BE2C (cell line): ENCODE data around the gene KRT17.
A peak's percentile ranks its signal among the peaks of the same experiment; 100 is the strongest.
"Not testable (repeated sequence)": the region's sequence is repeated elsewhere in the genome, so short reads cannot be mapped to it uniquely, and the experiment has no call there.

Experiments used
- DNase-seq: peaks from one replicate; pipeline ENCODE4 v3.0.0-alpha.2; 2020
- H3K27me3 ChIP-seq: fragments of 250-450 bp; sonication (Bioruptor Pico); 2 replicates; pipeline ENCODE4 v1.5.1; 2020; ENCODE audit warnings: mild to moderate bottlenecking
- H3K36me3 ChIP-seq: fragments of 250-450 bp; sonication (Bioruptor Pico); 2 replicates; pipeline ENCODE4 v1.5.1; 2020; ENCODE audit warnings: mild to moderate bottlenecking
- H3K4me1 ChIP-seq: fragments of 250-450 bp; sonication (Bioruptor Pico); 2 replicates; pipeline ENCODE4 v1.5.1; 2020
- H3K4me3 ChIP-seq: 2 replicates; pipeline ENCODE4 v1.5.1; 2011; ENCODE audit warnings: low read depth, low read length
- H3K9me3 ChIP-seq: fragments of 250-450 bp; sonication (Bioruptor Pico); 2 replicates; pipeline ENCODE4 v1.5.1; 2020
- CTCF ChIP-seq: IDR thresholded peaks from 2 replicates; pipeline ENCODE4 v1.5.1; 2012; ENCODE audit warnings: mild to moderate bottlenecking, low read depth, low read length

The KRT17 gene

DNA sequence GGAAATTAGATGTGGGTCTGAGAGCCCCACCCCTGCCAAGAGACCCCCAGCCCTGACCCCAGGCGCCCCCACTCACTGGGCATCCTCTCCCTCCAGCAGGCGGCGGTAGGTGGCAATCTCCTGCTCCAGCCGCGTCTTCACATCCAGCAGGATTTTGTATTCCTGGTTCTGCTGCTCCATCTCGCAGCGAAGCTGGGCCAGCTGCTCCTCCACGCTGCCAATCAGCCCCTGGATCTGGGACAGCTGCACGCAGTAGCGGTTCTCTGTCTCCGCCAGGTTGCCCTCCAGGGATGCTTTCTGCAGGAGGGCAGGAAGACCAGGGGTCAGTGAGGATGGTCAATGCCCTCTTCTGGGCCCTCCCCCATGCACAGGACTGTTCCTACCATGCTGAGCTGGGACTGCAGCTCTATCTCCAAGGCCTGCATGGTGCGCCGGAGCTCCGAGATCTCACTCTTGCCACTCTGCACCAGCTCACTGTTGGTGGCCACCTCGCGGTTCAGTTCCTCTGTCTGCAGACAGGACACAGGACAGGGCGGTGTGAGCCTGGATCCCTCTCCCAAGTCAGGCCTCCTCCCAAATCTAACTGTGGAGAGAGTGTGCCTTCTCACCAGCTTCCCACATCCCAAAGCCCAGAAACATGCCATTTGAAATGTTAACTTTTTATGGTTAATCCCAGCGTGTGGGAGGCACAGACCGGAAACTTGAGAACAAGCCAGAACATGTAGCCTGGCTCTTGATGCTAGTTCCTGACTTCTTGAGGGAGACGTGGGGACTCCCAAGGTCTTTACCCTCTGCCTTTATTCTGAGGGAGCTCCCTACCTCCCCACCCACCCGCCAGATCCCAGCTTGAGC lies 3.6 kb downstream of the KRT17 start:
- no peaks in the 10 kb centered on the region for H3K27me3 ChIP-seq
- peak; percentile 37 for DNase-seq

DNA sequence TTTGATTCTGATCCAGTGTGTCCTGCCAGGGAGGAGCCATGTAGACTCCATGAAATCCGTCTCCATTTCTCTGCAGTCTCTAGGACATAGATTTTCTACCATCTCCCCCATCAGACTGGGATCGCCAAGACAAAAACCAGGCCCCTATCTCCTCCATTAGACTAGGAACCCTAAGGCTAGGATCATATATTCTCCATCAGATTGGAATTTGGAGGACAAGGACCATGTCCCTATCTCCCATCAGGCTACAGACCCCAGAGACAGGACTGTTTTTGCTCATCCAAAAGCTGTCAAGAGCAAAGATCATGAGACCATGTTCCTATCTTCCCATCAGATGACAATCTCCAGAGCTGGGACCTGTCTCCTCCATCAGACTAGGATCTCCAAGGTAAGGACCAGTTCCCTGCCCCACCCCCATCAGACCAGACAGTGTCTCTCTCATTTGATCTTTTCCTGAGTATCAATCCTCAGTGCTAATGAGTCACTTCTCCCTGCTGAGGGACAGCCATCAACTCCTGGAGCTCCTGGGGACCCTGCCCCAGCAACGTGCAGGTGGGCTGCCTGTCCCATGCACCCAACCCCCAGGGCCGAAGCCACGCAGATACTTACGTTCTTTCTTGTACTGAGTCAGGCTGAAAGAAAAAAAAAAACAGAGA lies 4.3 kb downstream of the KRT17 start:
- not testable (repeated sequence) for H3K27me3 ChIP-seq, H3K9me3 ChIP-seq, H3K4me1 ChIP-seq, H3K4me3 ChIP-seq, DNase-seq, H3K36me3 ChIP-seq

More for the DNA sequence above, 3.6 kb downstream of the KRT17 start:
- peak; percentile 17 for TF ChIP-seq CTCF
- no peaks in the 10 kb centered on the region; the same call in 1 of the 2 replicates for H3K4me1 ChIP-seq
- no peaks in the 10 kb centered on the region; the same call in 1 of the 2 replicates for H3K9me3 ChIP-seq
- H3K4me3 ChIP-seq, result no peak overlapping the region
- H3K36me3 ChIP-seq, result no peaks in the 10 kb centered on the region

DNA sequence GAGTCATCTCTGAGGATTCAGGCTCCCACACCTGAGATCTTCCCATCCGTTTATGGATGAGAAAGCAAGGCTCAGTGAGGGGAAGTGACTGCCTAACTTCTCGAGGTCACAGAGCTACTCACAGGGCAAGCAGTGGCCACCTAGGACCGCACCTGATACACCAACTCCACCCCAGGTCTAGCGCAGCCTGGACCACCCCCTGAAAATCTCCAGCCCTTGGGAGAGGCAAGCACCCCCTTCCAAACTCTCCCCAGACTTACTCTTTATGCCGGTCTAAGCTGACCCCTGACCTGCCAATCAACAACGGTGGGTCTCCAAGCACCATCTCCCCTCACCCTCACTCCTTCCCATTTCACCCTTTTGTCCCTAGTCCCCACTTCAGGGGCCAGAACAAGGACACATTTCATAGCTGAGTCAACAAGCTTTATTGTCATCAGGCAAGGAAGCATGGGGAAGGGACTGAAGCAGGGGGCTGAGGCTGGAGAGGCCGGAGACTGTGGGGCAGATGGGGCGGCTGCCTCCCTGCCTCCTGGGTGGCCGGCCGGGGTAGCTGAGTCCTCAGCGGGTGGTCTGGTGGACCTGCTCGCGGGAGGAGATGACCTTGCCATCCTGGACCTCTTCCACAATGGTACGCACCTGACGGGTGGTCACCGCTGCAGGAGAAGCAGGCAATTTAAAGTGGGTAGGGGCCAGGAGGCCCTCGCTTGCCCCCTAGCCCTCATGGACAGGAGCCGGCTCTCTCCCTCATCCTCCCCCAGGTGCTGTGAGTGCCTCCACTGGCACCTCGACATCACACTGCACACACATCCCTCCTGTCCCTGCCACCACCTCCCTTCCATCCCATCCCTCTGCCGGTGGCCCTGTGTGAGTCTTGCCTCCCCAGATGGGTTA lies 5.1 kb downstream of the KRT17 start:
- Histone ChIP-seq H3K4me3 (no peak overlapping the region), H3K27me3 (no peaks in the 10 kb centered on the region), H3K9me3 (no peaks in the 10 kb centered on the region; the same call in 1 of the 2 replicates), H3K36me3 (no peaks in the 10 kb centered on the region), H3K4me1 (no peaks in the 10 kb centered on the region; the same call in 1 of the 2 replicates)
- no peak for TF ChIP-seq CTCF
- DNase-seq, result no peak

GRCh38 chr17:41618341-41619035 lies 5.9 kb downstream of the KRT17 start:
- H3K36me3 ChIP-seq, result no peaks in the 10 kb centered on the region
- H3K4me3 ChIP-seq, result no peak overlapping the region
- no peaks in the 10 kb centered on the region; the same call in 1 of the 2 replicates for H3K4me1 ChIP-seq
- TF ChIP-seq CTCF, result no peak
- DNase-seq, result no peak
- no peaks in the 10 kb centered on the region for H3K27me3 ChIP-seq
- no peaks in the 10 kb centered on the region; the same call in 1 of the 2 replicates for H3K9me3 ChIP-seq

DNA sequence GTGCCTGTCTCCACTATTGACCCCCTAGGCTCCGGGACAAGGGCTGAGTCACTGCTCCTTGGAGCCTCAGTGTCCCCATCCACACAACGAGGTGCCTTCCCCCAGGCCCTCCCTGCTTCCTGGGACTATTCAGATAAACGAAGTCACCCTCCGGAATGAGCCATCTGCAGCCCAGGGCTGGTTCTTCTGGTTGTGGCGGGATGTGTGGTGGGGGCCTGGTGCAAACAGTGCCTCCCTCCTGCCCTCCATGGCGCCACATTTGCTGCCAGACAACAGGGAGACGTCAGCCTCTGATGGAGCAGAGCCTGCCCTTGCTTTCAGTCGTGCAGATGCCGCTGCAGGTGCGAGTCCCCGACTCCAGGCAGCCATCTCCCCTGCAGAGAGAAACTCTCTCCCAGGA lies 6.7 kb downstream of the KRT17 start:
- Histone ChIP-seq H3K4me3 (no peak overlapping the region), H3K27me3 (no peaks in the 10 kb centered on the region), H3K36me3 (no peaks in the 10 kb centered on the region), H3K4me1 (no peaks in the 10 kb centered on the region; the same call in 1 of the 2 replicates), H3K9me3 (no peaks in the 10 kb centered on the region; the same call in 1 of the 2 replicates)
- peak; percentile 48 for DNase-seq
- no peak for TF ChIP-seq CTCF

GRCh38 chr17:41617136-41617535 lies 7.2 kb downstream of the KRT17 start:
- Histone ChIP-seq H3K4me1 (no peaks in the 10 kb centered on the region; the same call in 1 of the 2 replicates), H3K27me3 (no peaks in the 10 kb centered on the region), H3K9me3 (no peaks in the 10 kb centered on the region; the same call in 1 of the 2 replicates), H3K4me3 (no peak overlapping the region), H3K36me3 (no peaks in the 10 kb centered on the region)
- no peak for DNase-seq
- TF ChIP-seq CTCF, result no peak

GRCh38 chr17:41616486-41616885 lies 7.9 kb downstream of the KRT17 start:
- not testable (repeated sequence) for H3K9me3 ChIP-seq, H3K36me3 ChIP-seq, H3K4me1 ChIP-seq, DNase-seq, H3K27me3 ChIP-seq, H3K4me3 ChIP-seq
